Measurements from ENCODE around the gene C1QTNF5.
A peak's percentile ranks its signal among the peaks of the same experiment; 100 is the strongest.

The C1QTNF5 gene

DNA sequence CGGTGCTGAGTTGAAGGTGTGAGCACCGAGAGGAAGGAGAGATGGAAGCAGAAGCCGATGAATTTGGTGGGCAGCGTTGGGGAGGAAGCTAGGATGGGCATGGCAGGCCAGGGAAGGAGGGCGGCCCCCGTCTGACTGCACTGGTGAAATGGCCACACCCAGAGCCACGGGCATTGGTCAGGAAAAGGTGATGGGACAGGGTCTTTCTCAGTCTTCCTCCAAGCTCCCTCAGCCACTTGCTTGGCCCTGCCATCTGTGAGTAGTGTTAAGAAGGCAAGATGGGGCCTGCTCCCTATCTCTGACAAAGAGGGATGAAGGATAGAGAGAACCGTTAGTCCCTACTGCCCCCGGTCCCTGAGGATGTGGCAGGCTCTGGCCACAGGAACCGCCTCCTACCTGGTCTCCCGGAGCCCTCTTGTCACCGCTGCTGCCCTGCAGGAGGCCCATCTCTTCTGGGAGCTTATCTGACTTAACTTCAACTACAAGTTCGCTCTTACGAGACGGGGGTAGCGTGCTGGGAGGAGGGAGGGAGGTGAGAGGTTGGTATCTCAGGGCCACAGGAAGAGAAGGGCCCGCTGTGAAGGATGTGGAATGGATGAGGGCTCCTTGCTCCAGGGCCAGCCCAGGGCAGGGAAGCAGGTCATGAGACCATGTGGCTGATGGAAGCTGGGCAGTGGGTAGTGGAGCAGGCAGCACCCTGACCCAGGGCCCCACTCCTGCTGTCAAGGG, 30.6 kb downstream of the C1QTNF5 start:
- Mint-ChIP-seq H3K4me3 (no peak overlapping the region), H3K4me1 (no peaks in the 10 kb centered on the region), H3K36me3 (ENCODE audit: insufficient read depth) (peaks cover 2% of the 10 kb centered on the region), H3K27ac (ENCODE audit: low read depth) (no peak overlapping the region), H3K9me3 (no peaks in the 10 kb centered on the region), H3K27me3 (peaks cover 12% of the 10 kb centered on the region)
- DNase-seq (ENCODE audit: low spot score in 2 of 2) = no peak
- no peak for ATAC-seq (replicated peaks; ENCODE audit: extremely low read depth, poor library complexity, severe bottlenecking)

DNA sequence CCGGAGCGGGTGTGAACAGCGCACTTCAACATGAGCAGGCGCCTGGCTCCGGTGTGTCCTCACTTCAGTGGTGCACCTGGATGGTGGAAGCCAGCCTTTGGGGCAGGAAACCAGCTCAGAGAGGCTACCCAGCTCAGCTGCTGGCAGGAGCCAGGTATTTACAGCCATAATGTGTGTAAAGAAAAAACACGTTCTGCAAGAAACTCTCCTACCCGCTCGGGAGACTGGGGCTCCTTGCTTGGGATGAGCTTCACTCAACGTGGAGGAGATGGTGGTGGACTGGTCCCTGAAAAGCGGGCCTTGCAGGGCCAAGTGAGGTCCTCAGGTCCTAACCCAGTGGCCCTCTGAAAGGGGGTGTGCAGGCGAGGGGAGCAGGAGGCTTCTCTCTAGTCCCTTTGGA, 31.3 kb downstream of the C1QTNF5 start:
- Mint-ChIP-seq H3K36me3 (ENCODE audit: insufficient read depth) (peaks cover 2% of the 10 kb centered on the region), H3K27ac (ENCODE audit: low read depth) (no peak overlapping the region), H3K4me3 (no peak overlapping the region), H3K27me3 (peaks cover 5% of the 10 kb centered on the region), H3K9me3 (no peaks in the 10 kb centered on the region), H3K4me1 (no peaks in the 10 kb centered on the region)
- no peak for ATAC-seq (replicated peaks; ENCODE audit: extremely low read depth, poor library complexity, severe bottlenecking)
- DNase-seq (ENCODE audit: low spot score in 2 of 2) = no peak

DNA sequence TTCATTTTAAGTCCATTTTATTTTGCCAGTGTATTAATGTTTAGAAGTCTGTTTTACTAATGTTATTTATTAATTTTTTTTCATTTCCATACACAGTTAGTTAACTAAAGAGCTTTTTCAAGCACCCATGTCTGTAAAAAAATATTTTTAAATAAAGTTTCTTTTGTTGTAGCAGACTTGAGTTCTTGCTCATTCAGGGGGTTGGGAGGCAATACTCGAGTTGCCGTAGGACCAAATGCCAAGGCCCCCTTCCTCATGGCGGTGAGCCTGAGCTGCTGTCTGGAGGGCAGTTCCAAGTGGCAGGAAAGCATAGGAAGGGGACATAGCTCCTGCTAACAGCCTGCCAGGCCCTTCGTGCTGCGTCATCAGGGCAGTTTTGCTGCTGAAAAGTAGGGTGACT, 32.7 kb downstream of the C1QTNF5 start:
- no peak overlapping the region for H3K27ac Mint-ChIP-seq (ENCODE audit: low read depth)
- ATAC-seq (replicated peaks; ENCODE audit: extremely low read depth, poor library complexity, severe bottlenecking) (no peak), DNase-seq (ENCODE audit: low spot score in 2 of 2) (no peak)
- H3K27me3 Mint-ChIP-seq = no peaks in the 10 kb centered on the region
- no peaks in the 10 kb centered on the region for H3K9me3 Mint-ChIP-seq
- H3K4me3 Mint-ChIP-seq = no peak overlapping the region
- peaks cover 8% of the 10 kb centered on the region for H3K36me3 Mint-ChIP-seq (ENCODE audit: insufficient read depth)
- H3K4me1 Mint-ChIP-seq = no peaks in the 10 kb centered on the region

DNA sequence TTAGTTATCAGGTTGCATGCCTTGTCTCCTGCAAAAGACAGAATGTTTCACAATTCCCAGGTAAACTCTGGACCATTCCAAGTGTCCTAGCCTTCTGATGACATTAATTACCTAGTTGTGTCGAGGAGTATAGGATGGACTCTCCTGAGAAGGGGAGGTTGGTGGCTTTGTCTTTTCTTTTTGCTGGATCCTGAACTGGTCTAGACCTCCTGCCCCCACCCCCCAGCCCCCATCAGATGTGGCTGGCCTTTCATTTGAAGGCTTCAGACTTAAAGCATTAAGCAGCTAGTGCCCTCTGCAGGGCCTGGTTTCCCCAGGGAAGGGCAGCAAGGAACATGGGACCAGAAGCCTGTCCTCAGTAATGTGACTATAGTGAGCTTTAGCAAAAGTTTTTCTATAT, 33.5 kb downstream of the C1QTNF5 start:
- no peaks in the 10 kb centered on the region for H3K27me3 Mint-ChIP-seq
- no peak for DNase-seq (ENCODE audit: low spot score in 2 of 2)
- peaks cover 12% of the 10 kb centered on the region for H3K36me3 Mint-ChIP-seq (ENCODE audit: insufficient read depth)
- no peaks in the 10 kb centered on the region for H3K4me1 Mint-ChIP-seq
- H3K4me3 Mint-ChIP-seq = no peak overlapping the region
- H3K9me3 Mint-ChIP-seq = no peaks in the 10 kb centered on the region
- H3K27ac Mint-ChIP-seq (ENCODE audit: low read depth) = no peak overlapping the region
- ATAC-seq (replicated peaks; ENCODE audit: extremely low read depth, poor library complexity, severe bottlenecking) = no peak

DNA sequence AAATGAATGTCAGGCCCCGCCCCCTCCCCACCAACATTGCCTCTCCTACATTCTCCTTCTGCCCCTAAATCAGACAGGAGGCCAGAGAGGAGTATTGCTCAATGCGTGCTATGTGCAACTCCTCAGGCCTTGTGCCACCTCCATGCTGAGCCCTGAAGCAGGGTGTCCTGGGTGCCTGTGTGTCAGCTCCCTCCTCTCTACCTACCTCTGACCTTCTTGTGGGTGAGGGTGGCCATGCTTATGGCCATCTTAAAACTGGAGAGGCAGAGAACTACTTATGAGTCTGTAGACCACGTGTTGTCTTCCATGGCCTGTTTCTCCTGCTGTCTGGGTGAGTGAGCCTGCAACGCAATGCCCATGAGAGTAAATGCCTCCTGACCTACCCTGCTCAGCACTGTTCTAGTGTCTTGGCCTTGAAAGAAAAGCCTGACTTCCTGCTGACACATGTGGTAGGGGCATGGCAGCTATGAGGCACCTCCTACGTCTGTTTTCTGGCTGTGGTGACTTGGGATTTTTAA, 34.3 kb downstream of the C1QTNF5 start:
- Mint-ChIP-seq H3K9me3 (no peaks in the 10 kb centered on the region), H3K36me3 (ENCODE audit: insufficient read depth) (peaks cover 13% of the 10 kb centered on the region), H3K27ac (ENCODE audit: low read depth) (no peak overlapping the region), H3K27me3 (no peaks in the 10 kb centered on the region), H3K4me1 (no peaks in the 10 kb centered on the region), H3K4me3 (no peak overlapping the region)
- DNase-seq (ENCODE audit: low spot score in 2 of 2) = no peak
- peak; percentile 28 for ATAC-seq (replicated peaks; ENCODE audit: extremely low read depth, poor library complexity, severe bottlenecking)

DNA sequence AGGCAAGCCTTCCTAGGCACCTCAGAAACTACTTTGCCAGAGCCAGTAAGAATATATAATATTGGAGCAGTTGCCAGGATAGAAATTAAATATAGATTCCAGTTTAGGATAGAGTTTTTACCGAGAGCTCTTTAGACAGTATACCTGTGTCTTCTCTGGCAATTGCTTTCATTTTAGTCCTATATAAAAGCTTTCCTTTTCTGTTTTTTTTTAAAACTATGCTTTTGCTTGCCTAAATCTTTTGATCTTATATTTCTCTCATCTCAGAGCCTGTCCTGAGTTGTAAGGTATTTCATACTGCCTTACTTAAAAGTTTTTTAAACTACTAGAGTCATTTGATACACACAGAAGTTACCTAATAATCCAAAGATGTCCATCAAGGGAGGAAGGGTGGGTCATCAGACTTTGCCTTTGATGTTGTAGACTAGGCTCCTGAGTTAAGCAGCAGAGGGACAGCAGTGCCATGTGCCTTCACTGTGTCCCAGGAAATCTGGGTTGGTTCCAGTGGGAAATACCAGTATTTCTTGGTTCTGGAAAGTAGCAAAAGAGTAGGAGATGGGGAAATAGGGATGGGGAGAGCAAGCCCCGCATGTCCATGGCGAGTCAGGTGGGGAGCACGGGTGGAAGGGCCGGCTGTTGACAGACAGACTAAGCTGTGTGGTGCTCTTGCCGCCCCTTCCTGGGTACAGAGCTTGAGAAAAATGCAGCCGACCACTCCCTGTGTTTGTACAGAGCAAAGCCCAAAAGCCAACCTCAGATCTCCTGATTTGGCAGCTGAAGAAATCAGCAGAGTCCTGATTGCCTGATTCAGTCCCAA, 34.9 kb downstream of the C1QTNF5 start:
- no peaks in the 10 kb centered on the region for H3K4me1 Mint-ChIP-seq
- no peak overlapping the region for H3K4me3 Mint-ChIP-seq
- DNase-seq (ENCODE audit: low spot score in 2 of 2) (no peak), ATAC-seq (replicated peaks; ENCODE audit: extremely low read depth, poor library complexity, severe bottlenecking) (no peak)
- no peaks in the 10 kb centered on the region for H3K27me3 Mint-ChIP-seq
- H3K36me3 Mint-ChIP-seq (ENCODE audit: insufficient read depth) = peaks cover 13% of the 10 kb centered on the region
- no peaks in the 10 kb centered on the region for H3K9me3 Mint-ChIP-seq
- H3K27ac Mint-ChIP-seq (ENCODE audit: low read depth) = peak overlapping the region; percentile 56

DNA sequence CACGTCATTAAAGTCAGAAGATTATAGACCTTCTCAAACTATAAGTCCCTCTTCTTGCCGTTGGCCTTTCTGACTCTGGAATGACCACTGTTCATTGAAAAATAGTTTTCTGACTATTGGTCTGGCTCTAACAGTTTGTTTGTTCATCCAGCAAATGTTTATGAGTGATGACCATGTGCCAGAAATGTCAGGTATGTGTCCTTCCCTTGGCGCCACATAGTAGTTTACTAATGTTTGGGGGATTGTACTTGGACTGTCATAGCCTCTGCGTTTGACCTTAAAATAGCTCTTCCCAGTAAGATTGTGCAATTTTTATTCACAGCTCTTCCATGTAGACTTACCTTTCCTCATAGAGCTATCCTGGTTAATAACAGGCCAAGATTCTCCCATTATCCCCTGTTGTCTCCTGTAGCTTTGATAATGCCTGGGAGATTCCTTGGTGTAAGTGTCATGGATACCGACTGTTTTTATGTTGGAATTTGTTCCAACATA, 37.4 kb downstream of the C1QTNF5 start:
- no peak overlapping the region for H3K27ac Mint-ChIP-seq (ENCODE audit: low read depth)
- ATAC-seq (replicated peaks; ENCODE audit: extremely low read depth, poor library complexity, severe bottlenecking) = no peak
- H3K4me3 Mint-ChIP-seq = no peak overlapping the region
- H3K9me3 Mint-ChIP-seq = no peaks in the 10 kb centered on the region
- DNase-seq (ENCODE audit: low spot score in 2 of 2) = no peak
- no peaks in the 10 kb centered on the region for H3K27me3 Mint-ChIP-seq
- peaks cover 32% of the 10 kb centered on the region for H3K36me3 Mint-ChIP-seq (ENCODE audit: insufficient read depth)
- H3K4me1 Mint-ChIP-seq = no peaks in the 10 kb centered on the region

DNA sequence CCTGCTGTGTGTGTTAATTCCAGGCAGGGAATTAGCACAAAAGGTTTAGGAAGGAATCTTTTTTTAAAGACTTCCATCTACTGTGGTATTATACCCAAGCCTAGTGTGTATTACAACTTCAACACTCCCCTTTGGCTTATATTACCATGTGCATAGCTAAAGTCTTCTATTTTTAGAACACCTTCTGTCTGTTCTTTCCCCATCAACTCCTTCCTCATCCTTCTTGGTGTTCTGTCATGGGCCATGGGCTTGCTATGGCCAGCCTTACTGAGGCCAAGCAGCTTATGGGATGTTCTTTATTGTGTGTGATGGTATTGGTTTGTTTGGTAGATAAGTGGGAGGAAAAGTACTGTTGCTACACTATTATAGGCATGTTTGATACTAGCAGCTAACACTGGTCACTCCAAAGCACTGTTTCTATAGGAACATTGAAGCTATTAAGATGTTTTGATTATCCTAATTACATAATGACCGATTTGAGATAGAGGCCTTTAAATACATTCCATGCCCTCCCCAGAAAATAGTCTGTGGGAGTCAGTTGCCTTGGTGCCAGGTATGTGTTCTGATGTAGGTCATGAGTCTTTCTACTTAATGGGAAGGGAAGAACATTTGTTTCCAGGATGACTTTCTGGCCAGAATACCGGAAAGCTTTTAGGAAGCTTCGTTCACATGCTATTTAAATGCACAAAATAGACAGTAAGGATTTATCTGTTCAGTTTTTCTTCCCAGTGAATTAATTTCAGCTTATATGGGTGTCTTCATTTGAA, 40.3 kb downstream of the C1QTNF5 start:
- DNase-seq (ENCODE audit: low spot score in 2 of 2) (no peak), ATAC-seq (replicated peaks; ENCODE audit: extremely low read depth, poor library complexity, severe bottlenecking) (no peak)
- Mint-ChIP-seq H3K9me3 (no peaks in the 10 kb centered on the region), H3K27ac (ENCODE audit: low read depth) (no peak overlapping the region), H3K4me1 (no peaks in the 10 kb centered on the region), H3K36me3 (ENCODE audit: insufficient read depth) (peaks cover 38% of the 10 kb centered on the region), H3K27me3 (no peaks in the 10 kb centered on the region), H3K4me3 (no peak overlapping the region)

DNA sequence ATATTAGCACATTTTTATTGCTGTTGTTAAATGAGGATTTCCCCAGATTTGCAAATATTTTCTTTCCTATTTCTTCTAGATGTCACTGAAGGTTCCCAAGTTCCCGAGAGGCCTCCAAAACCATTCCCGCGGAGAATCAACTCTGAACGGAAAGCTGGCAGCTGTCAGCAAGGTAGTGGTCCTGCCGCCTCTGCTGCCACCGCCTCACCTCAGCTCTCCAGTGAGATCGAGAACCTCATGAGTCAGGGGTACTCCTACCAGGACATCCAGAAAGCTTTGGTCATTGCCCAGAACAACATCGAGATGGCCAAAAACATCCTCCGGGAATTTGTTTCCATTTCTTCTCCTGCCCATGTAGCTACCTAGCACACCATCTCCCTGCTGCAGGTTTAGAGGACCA, 41.3 kb downstream of the C1QTNF5 start:
- Mint-ChIP-seq H3K27me3 (no peaks in the 10 kb centered on the region), H3K27ac (ENCODE audit: low read depth) (no peak overlapping the region), H3K36me3 (ENCODE audit: insufficient read depth) (peaks cover 38% of the 10 kb centered on the region), H3K9me3 (no peaks in the 10 kb centered on the region), H3K4me3 (no peak overlapping the region), H3K4me1 (no peaks in the 10 kb centered on the region)
- no peak for DNase-seq (ENCODE audit: low spot score in 2 of 2)
- ATAC-seq (replicated peaks; ENCODE audit: extremely low read depth, poor library complexity, severe bottlenecking) = no peak

DNA sequence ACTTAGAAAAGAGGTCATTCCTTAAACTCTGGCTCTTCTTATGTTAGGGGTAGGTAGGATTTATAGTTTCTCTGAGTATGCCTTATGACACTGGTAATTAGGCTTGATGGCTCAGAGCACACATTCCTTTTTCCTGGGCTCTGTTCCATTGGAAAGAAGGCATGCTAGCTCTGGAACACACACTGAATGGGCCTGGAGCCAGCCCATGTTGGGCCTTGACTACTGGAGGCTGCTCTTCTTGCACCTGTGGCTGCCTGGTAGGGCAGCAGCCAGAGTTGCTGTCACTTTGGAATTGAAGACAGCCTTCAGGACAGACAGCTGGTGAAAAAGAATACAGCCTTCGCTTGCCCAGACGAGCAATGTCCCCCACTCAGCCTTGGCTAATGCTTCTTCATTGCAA, 42.0 kb downstream of the C1QTNF5 start:
- no peak overlapping the region for H3K4me3 Mint-ChIP-seq
- no peaks in the 10 kb centered on the region for H3K9me3 Mint-ChIP-seq
- DNase-seq (ENCODE audit: low spot score in 2 of 2) (no peak), ATAC-seq (replicated peaks; ENCODE audit: extremely low read depth, poor library complexity, severe bottlenecking) (no peak)
- H3K36me3 Mint-ChIP-seq (ENCODE audit: insufficient read depth) = peaks cover 38% of the 10 kb centered on the region
- H3K27me3 Mint-ChIP-seq = no peaks in the 10 kb centered on the region
- H3K27ac Mint-ChIP-seq (ENCODE audit: low read depth) = no peak overlapping the region
- no peaks in the 10 kb centered on the region for H3K4me1 Mint-ChIP-seq

DNA sequence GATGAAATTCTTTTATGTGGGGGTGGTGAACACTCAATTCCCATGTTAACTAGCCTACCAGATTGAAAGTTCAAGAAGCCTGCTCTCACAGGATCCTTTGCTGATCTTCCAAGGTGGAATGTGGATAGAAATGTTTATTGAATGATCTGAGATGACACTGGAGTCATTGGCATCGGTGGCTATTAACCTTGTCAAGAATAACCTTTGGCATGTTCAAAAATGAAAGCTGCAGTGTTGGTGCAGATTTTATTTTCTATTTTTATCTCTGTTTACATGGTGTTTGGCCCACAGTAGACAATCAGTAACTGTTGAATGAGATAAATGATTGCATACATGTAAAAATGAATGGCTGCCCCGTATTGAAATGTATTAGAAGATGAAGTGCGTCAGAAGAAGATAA, 42.7 kb downstream of the C1QTNF5 start:
- Mint-ChIP-seq H3K9me3 (no peaks in the 10 kb centered on the region), H3K27ac (ENCODE audit: low read depth) (no peak overlapping the region), H3K4me1 (no peaks in the 10 kb centered on the region), H3K36me3 (ENCODE audit: insufficient read depth) (peaks cover 31% of the 10 kb centered on the region), H3K4me3 (no peak overlapping the region), H3K27me3 (no peaks in the 10 kb centered on the region)
- no peak for DNase-seq (ENCODE audit: low spot score in 2 of 2)
- ATAC-seq (replicated peaks; ENCODE audit: extremely low read depth, poor library complexity, severe bottlenecking) = no peak

DNA sequence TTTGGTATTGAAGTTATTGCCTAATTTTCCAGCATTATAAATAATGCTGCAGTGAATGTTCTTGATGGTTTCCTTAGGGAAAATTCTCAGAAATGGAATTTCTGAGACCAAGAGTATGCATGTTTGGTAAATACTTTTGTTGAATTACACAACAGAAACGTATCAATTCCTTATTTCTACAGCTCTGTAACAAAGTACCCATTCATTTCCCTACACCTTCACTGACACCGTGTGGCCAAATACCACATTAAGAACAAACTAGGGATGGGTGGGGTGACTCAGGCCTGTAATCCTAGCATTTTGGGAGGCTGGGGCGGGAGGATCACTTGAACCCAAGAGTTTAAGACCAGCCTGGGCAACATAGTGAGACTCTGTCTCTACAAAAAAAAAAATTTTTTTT, 45.5 kb downstream of the C1QTNF5 start:
- no peaks in the 10 kb centered on the region for H3K4me1 Mint-ChIP-seq
- no peak for ATAC-seq (replicated peaks; ENCODE audit: extremely low read depth, poor library complexity, severe bottlenecking)
- H3K36me3 Mint-ChIP-seq (ENCODE audit: insufficient read depth) = peaks cover 26% of the 10 kb centered on the region
- DNase-seq (ENCODE audit: low spot score in 2 of 2) = no peak
- H3K27ac Mint-ChIP-seq (ENCODE audit: low read depth) = no peak overlapping the region
- H3K9me3 Mint-ChIP-seq = no peaks in the 10 kb centered on the region
- H3K4me3 Mint-ChIP-seq = no peak overlapping the region
- H3K27me3 Mint-ChIP-seq = no peaks in the 10 kb centered on the region

Data from central memory CD8-positive, alpha-beta T cell (primary cell).